ENCODE data around the gene SAMMSON.

The SAMMSON gene

DNA sequence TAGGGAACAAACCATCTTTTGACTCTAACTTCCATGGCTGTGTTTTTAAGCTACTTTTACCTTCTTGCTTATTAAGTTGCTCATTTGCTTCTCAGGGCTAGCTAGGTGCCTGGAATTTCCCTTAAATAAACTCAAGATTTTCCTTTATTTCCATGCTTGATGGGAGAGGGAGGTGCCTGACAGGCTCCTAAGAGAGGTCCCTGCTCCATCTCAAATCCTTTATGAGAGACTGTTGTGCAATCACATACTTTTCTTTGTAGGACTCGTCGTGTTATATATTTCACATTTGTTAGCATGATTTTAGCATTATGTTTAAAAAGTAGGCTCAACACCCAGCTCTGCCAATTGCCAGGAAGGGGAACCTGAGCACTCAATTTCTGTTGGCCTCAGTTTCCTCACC, 95.7 kb downstream of the SAMMSON start:
- no peak for DNase-seq

DNA sequence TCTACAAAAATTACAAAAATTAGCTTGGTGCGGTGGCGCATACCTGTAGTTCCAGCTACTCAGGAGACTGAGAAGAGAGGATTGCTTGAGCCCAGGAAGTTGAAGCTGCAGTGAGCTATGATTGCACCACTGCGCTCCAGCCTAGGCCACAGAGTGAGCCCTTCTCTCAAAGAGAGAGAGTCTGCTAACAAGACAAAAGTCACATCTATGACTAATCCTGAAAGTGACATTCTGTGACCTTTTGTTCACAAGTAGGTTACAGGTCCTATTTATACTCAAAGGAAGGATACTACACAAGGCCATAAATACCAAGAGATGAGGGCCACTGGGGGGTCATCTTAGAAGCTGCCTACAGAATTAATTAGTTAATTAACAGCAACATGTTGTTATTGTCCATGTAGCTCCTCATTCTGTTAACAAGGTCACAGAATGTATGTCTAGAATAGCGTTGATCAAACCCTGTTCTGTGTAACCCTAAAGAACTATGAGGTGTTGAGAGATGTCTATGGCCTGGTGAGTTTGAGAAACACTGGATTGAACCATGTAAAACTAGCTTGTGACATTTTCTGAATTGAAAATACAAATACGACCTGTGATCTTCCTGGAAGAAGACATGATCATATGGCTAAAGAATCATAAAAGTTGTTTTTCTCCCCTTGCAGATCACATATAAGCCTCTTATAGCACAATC, 97.0 kb downstream of the SAMMSON start:
- no peak for DNase-seq

DNA sequence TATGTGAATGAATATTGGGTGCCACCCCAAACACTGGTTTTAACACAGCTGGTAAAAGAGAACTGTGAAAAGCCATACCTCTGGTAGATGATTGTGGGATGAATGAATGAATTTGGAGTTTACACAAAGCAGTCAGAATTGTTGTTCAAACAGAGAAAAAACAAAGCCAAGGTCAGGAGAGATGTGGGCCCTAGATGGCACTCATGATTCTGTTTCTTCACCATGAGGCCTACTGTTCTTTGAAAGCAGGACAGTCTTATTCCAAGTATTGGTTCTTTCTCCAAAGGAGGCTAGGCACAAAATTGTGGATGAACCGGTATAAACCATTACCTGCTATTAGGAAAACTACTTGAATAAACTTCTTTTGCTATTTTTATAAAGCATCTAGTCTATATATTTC, 97.6 kb downstream of the SAMMSON start:
- no peak for DNase-seq

GRCh38 chr3:70108072-70108471, 108.5 kb downstream of the SAMMSON start:
- no peak for DNase-seq

- no peak for DNase-seq
These were observed 109.0 kb downstream of the SAMMSON start for GRCh38 chr3:70108546-70108945.

DNA sequence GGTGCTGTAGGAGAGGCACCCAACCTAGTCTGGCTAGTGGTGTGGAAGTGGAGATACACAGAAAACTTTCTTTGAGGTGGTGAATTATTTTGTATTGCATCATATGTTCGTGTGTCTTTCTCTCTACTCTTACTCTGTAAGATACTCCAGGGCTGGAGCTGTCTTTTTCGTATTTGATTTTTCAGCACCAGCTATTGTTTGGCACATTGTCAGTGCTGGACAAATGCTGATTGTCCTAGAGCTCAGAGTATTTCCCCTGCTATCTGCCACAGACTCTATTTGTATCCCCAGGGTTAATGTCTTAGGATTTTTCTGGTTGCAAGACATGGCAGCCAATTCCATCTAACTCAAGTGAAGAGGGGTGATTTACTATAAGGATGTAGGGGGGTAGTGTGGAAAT, 110.5 kb downstream of the SAMMSON start:
- no peak for DNase-seq

- DNase-seq, result no peak
These were observed 111.9 kb downstream of the SAMMSON start for GRCh38 chr3:70111411-70111810.

- no peak for DNase-seq
These were observed 113.2 kb downstream of the SAMMSON start for GRCh38 chr3:70112751-70113150.

- DNase-seq, result no peak
These were observed 114.9 kb downstream of the SAMMSON start for GRCh38 chr3:70114431-70114830.

DNA sequence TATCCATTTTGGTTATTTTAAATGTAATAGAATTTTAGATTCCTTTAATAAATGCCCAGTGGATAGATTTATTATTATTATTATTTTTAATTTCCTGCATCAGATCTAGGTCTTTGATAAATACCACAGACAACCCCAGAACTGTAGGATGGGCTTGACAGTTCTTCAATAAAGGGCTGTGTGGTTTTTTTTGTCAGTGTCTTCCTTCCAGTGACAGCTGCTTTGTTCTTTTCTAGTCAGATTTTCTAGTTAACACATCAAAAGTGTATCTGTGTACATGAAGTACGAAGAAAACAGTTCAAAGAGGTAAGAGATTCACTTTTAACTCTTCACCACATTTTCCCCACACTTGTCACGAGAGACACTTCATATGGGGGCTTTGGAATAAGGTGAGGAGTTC, 120.3 kb downstream of the SAMMSON start:
- no peak for DNase-seq
